A673 (cell line): ENCODE results near the gene NT5C1B. TPM values are rescaled to one million over a fixed set of nuclear protein-coding genes. Genes with fewer than 3 reads are reported as not detected.

Experiments
- BruUV-seq: library from RNA; stranded (reverse); fragments of 400-500 nt; replicated peaks from 2 replicates; lab custom pipeline; 2021; lab: Mats Ljungman, UMichigan
- CTCF ChIA-PET: fragments of 300-600 bp; sonication (Branson Sonifier 250); formaldehyde crosslinking; loops from one replicate; lab custom pipeline; 2022; ENCODE audit warnings: antibody characterized with exemption; lab: Charles Lee
- POLR2A ChIA-PET: fragments of 300-600 bp; sonication (Branson Sonifier 250); formaldehyde crosslinking; loops from one replicate; lab custom pipeline; 2022; ENCODE audit warnings: antibody characterized with exemption; ENCODE audit not compliant: low non-redundant PET; lab: Charles Lee
- DNase-seq: peaks from one replicate; pipeline ENCODE4 v3.0.0-alpha.2; 2015; ENCODE audit warnings: low spot score
- H3K27ac ChIP-seq: fragments of 200-600 bp; sonication (generic); 2 replicates; pipeline ENCODE4 v1.5.1; 2016; ENCODE audit warnings: mixed run types, low read depth, mild to moderate bottlenecking, mixed read lengths, antibody characterized with exemption, low read length; ENCODE audit not compliant: poor library complexity, severe bottlenecking
- H3K27me3 ChIP-seq: fragments of 200-600 bp; sonication (generic); replicated peaks from 2 replicates; pipeline ENCODE4 v1.6.1; 2017; ENCODE audit warnings: mixed run types, low read depth, mild to moderate bottlenecking, mixed read lengths, antibody characterized with exemption, low read length; ENCODE audit not compliant: insufficient read depth, poor library complexity
- H3K36me3 ChIP-seq: fragments of 200-600 bp; sonication (generic); 2 replicates; pipeline ENCODE4 v1.6.1; 2016; ENCODE audit warnings: mixed run types, mild to moderate bottlenecking, mixed read lengths, antibody characterized with exemption, low read length; ENCODE audit not compliant: insufficient read depth, poor library complexity, severe bottlenecking
- H3K4me1 ChIP-seq: fragments of 200-600 bp; sonication (generic); 2 replicates; pipeline ENCODE4 v1.6.1; 2017; ENCODE audit warnings: mixed run types, mild to moderate bottlenecking, mixed read lengths, antibody characterized with exemption, low read length; ENCODE audit not compliant: insufficient read depth, poor library complexity, severe bottlenecking
- H3K4me3 ChIP-seq: fragments of 200-600 bp; sonication (generic); 2 replicates; pipeline ENCODE4 v1.5.1; 2016; ENCODE audit warnings: low read depth, mixed run types, mild to moderate bottlenecking, mixed read lengths, low read length; ENCODE audit not compliant: poor library complexity, severe bottlenecking
- H3K9me3 ChIP-seq: fragments of 200-600 bp; sonication (generic); 2 replicates; pipeline ENCODE4 v1.6.1; 2016; ENCODE audit warnings: mixed run types, low read depth, mild to moderate bottlenecking, mixed read lengths, antibody characterized with exemption, low read length; ENCODE audit not compliant: poor library complexity, severe bottlenecking
- EZH2 ChIP-seq: fragments of 200-600 bp; sonication (generic); IDR thresholded peaks from 2 replicates; pipeline ENCODE4 v1.6.1; 2017; ENCODE audit warnings: borderline replicate concordance, low read depth, mild to moderate bottlenecking, mixed read lengths, antibody characterized with exemption, low read length; ENCODE audit not compliant: poor library complexity, severe bottlenecking
- intact Hi-C: fragments of 100-400 bp; cut with micrococcal nuclease; formaldehyde crosslinking; loops from one replicate; pipeline ENCODE4 v1.10.0; 2022; ENCODE audit not compliant: unreplicated experiment
- total RNA-seq: library from RNA; stranded (reverse); gene quantifications from 2 replicates; pipeline ENCODE4 v1.2.3, GENCODE V29; 2021
- TF ChIP-seq, protein P1 (sequence below): fragments of 300-800, 200-600 bp; sonication (generic); conservative IDR thresholded peaks from 2 replicates; pipeline ENCODE4 v1.5.1; 2017; ENCODE audit warnings: low read depth, mild to moderate bottlenecking, antibody characterized with exemption, low read length, moderate library complexity, mixed read lengths

NT5C1B gene
- total RNA-seq, 1 experiment from 2014 or later = not detected

DNA sequence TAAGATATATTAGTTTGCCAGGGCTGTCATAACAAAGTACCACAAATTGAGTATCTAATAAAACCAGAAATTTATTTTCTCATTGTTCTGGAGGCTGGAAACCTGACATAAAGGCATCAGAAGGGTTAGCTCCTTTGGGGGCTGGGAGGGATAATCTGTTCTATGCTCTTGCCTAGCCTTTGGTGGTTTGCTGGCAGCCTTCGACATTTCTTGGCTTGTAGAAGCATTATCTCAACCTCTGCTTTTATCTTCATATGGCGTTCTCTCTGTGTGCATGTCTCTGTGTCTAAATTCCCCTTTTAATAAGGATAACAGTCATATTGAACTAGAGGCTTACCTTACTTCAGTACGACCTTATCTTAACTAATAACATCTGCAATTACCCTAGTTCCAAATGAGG, 22.8 kb upstream of the NT5C1B start:
- intact Hi-C loops = no loop called here
- no TSS peak for BruUV-seq
- H3K9me3 ChIP-seq = no peaks in the 10 kb centered on the region
- ChIA-PET CTCF (no interaction called here), POLR2A (no interaction called here)
- no peak for DNase-seq
- no peaks in the 10 kb centered on the region for H3K27me3 ChIP-seq
- H3K4me3 ChIP-seq = no peak overlapping the region
- TF ChIP-seq, protein P1, sequence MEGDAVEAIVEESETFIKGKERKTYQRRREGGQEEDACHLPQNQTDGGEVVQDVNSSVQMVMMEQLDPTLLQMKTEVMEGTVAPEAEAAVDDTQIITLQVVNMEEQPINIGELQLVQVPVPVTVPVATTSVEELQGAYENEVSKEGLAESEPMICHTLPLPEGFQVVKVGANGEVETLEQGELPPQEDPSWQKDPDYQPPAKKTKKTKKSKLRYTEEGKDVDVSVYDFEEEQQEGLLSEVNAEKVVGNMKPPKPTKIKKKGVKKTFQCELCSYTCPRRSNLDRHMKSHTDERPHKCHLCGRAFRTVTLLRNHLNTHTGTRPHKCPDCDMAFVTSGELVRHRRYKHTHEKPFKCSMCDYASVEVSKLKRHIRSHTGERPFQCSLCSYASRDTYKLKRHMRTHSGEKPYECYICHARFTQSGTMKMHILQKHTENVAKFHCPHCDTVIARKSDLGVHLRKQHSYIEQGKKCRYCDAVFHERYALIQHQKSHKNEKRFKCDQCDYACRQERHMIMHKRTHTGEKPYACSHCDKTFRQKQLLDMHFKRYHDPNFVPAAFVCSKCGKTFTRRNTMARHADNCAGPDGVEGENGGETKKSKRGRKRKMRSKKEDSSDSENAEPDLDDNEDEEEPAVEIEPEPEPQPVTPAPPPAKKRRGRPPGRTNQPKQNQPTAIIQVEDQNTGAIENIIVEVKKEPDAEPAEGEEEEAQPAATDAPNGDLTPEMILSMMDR = no peak
- TF ChIP-seq EZH2 = no peak
- no peaks in the 10 kb centered on the region for H3K4me1 ChIP-seq
- no peaks in the 10 kb centered on the region for H3K36me3 ChIP-seq
- H3K27ac ChIP-seq = no peak overlapping the region

DNA sequence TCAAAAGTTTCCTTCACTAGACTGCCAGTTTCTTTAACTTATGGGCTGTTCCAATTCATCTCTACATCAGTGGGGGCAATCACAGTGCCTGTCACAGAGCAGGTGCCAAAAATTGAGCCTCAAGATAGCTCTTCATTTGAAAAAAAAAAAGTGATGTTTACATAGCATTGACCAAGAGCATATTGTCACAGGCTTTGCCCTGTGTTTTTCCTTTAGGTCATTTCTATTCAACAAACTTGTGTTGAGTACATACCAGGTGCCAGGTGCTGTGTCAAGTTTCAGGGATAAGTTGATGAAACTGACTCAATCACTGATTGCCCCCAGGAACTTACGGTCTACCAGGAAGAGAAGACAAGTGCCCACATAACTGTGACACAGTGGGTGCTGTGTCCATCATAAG, 22.2 kb upstream of the NT5C1B start:
- BruUV-seq = no TSS peak
- Histone ChIP-seq H3K36me3 (no peaks in the 10 kb centered on the region), H3K27me3 (no peaks in the 10 kb centered on the region), H3K4me1 (no peaks in the 10 kb centered on the region), H3K4me3 (no peak overlapping the region), H3K9me3 (no peaks in the 10 kb centered on the region), H3K27ac (no peak overlapping the region)
- ChIA-PET POLR2A (no interaction called here), CTCF (no interaction called here)
- DNase-seq = no peak
- intact Hi-C loops = no loop called here
- TF ChIP-seq, protein P1 = no peak
- TF ChIP-seq EZH2 = no peak

DNA sequence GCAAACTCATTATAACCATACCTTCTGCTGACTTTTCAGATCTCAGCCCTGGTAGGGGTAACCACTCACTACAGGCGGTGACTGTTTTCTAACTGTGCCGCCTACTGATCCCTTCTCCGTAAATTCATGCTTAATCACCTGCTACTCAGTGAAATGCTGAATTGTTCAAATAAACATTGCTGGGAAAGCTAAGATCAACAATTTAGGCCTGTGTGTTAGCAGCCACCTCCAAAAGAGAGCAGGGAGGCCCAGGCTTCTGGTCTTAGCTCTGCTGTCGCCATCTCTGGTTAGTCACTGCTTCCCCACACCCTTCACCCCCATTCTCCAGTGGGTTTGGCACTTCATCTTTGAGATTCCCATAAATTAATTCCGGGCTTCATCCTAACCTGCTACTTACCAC, 21.8 kb upstream of the NT5C1B start:
- CTCF ChIA-PET = no interaction called here
- no peaks in the 10 kb centered on the region for H3K27me3 ChIP-seq
- TF ChIP-seq EZH2 = no peak
- TF ChIP-seq, protein P1 = no peak
- H3K27ac ChIP-seq = no peak overlapping the region
- intact Hi-C loops = no loop called here
- POLR2A ChIA-PET = no interaction called here
- no peak overlapping the region for H3K4me3 ChIP-seq
- no peak for DNase-seq
- H3K4me1 ChIP-seq = no peaks in the 10 kb centered on the region
- no TSS peak for BruUV-seq
- H3K36me3 ChIP-seq = no peaks in the 10 kb centered on the region
- no peaks in the 10 kb centered on the region for H3K9me3 ChIP-seq
